Hepatocyte (in vitro differentiated cells): ENCODE measurements around the gene DNM3. TPM values are rescaled to one million over a fixed set of nuclear protein-coding genes. Genes with fewer than 3 reads are reported as not detected.

ENCODE experiments used
- DNase-seq: peaks from one replicate; pipeline ENCODE4 v3.0.0-alpha.2; 2016; ENCODE audit warnings: low spot score
- H2AFZ ChIP-seq: fragments of 200-600 bp; sonication (generic); 2 replicates; pipeline ENCODE4 v1.6.0; 2016; ENCODE audit warnings: antibody characterized with exemption, mild to moderate bottlenecking
- H3K27ac ChIP-seq: fragments of 200-600 bp; sonication (generic); 2 replicates; pipeline ENCODE4 v1.5.1; 2016; ENCODE audit warnings: mild to moderate bottlenecking
- H3K27me3 ChIP-seq: fragments of 200-600 bp; sonication (generic); 2 replicates; pipeline ENCODE4 v1.6.1; 2016
- H3K36me3 ChIP-seq: fragments of 200-600 bp; sonication (generic); replicated peaks from 2 replicates; pipeline ENCODE4 v1.5.1; 2016; ENCODE audit warnings: low read depth; ENCODE audit not compliant: insufficient read depth
- H3K4me1 ChIP-seq: fragments of 200-600 bp; sonication (generic); 2 replicates; pipeline ENCODE4 v1.5.1; 2016; ENCODE audit warnings: mild to moderate bottlenecking, moderate library complexity; ENCODE audit not compliant: insufficient read depth
- H3K4me2 ChIP-seq: fragments of 200-600 bp; sonication (generic); 2 replicates; pipeline ENCODE4 v1.6.0; 2016
- H3K4me3 ChIP-seq: fragments of 200-600 bp; sonication (generic); 2 replicates; pipeline ENCODE4 v1.5.1; 2016; ENCODE audit warnings: mild to moderate bottlenecking
- H3K79me2 ChIP-seq: fragments of 200-600 bp; sonication (generic); 2 replicates; pipeline ENCODE4 v1.6.0; 2017; ENCODE audit warnings: mild to moderate bottlenecking
- H3K9me2 ChIP-seq: fragments of 200-600 bp; sonication (generic); replicated peaks from 2 replicates; pipeline ENCODE4 v1.6.0; 2017; ENCODE audit warnings: mild to moderate bottlenecking; ENCODE audit not compliant: insufficient read depth
- H3K9me3 ChIP-seq: fragments of 200-600 bp; sonication (generic); 2 replicates; pipeline ENCODE4 v1.5.1; 2016; ENCODE audit warnings: low read depth, mild to moderate bottlenecking
- H4K20me1 ChIP-seq: fragments of 200-600 bp; sonication (generic); 2 replicates; pipeline ENCODE4 v1.6.0; 2016; ENCODE audit warnings: mild to moderate bottlenecking; ENCODE audit not compliant: insufficient read depth, poor library complexity, severe bottlenecking
- CTCF ChIP-seq: fragments of 200-600 bp; sonication (generic); IDR thresholded peaks from 2 replicates; pipeline ENCODE4 v1.5.1; 2016; ENCODE audit warnings: antibody characterized with exemption, mild to moderate bottlenecking; ENCODE audit not compliant: poor library complexity
- EZH2 ChIP-seq: fragments of 200-600 bp; sonication (generic); IDR thresholded peaks from 2 replicates; pipeline ENCODE4 v1.6.1; 2016; ENCODE audit warnings: antibody characterized with exemption, mild to moderate bottlenecking, borderline replicate concordance
- EZH2phosphoT487 ChIP-seq: fragments of 200-600 bp; sonication (generic); IDR thresholded peaks from one replicate; pipeline ENCODE4 v1.6.1; 2018; ENCODE audit warnings: antibody characterized with exemption, mild to moderate bottlenecking, low read depth, moderate library complexity; ENCODE audit not compliant: unreplicated experiment, severe bottlenecking
- WGBS: methylation state at CpG from one replicate; pipeline ENCODE4 v1.1.6; 2016; ENCODE audit warnings: low lambda C conversion rate; ENCODE audit errors: missing lambda C conversion rate; 5-methylcytosine and 5-hydroxymethylcytosine counted together
- polyA plus RNA-seq: library from polyadenylated mRNA; unstranded; fragments of >200 nt; fragmentation: Nextera tagmentation; extraction: Ambion mirVana; gene quantifications from 2 replicates; pipeline ENCODE4 v1.2.1, GENCODE V29; 2016
- total RNA-seq: library from RNA; depleted of rRNA; stranded (reverse); fragments of >200 nt; gene quantifications from 2 replicates; pipeline ENCODE4 v1.2.3, GENCODE V29; 2014

The DNM3 gene
- total and polyA plus RNA-seq, 2 experiments from 2014 or later = 1.5 TPM; not detected in 1

GRCh38 chr1:172447641-172448040 lies 606.3 kb downstream of the DNM3 start:
- Histone ChIP-seq H3K27me3 (no peaks in the 10 kb centered on the region), H2AFZ (no peak overlapping the region), H3K9me3 (no peaks in the 10 kb centered on the region), H3K4me1 (peaks cover 36% of the 10 kb centered on the region), H3K27ac (peak overlapping the region; percentile 97), H3K4me3 (no peak overlapping the region), H3K36me3 (no peaks in the 10 kb centered on the region), H3K9me2 (no peaks in the 10 kb centered on the region), H3K79me2 (peaks cover 12% of the 10 kb centered on the region), H4K20me1 (no peaks in the 10 kb centered on the region), H3K4me2 (no peak overlapping the region)
- TF ChIP-seq EZH2 = no peak
- no peak for TF ChIP-seq EZH2phosphoT487
- no peak for TF ChIP-seq CTCF
- WGBS = 84% methylated on average over 2 of the region's 2 CpGs
- DNase-seq = no peak

GRCh38 chr1:172448995-172449584 lies 607.8 kb downstream of the DNM3 start:
- 41% methylated on average over 6 of the region's 6 CpGs for WGBS

GRCh38 chr1:172449585-172450523 lies 608.6 kb downstream of the DNM3 start:
- peak overlapping the region; percentile 97 for H3K27ac ChIP-seq
- H3K4me1 ChIP-seq = peaks cover 36% of the 10 kb centered on the region
- H3K9me3 ChIP-seq = no peaks in the 10 kb centered on the region
- no peaks in the 10 kb centered on the region for H3K27me3 ChIP-seq
- DNase-seq = peak; percentile 86
- H3K36me3 ChIP-seq = no peaks in the 10 kb centered on the region
- peak overlapping the region; percentile 43 for H2AFZ ChIP-seq
- H3K79me2 ChIP-seq = no peaks in the 10 kb centered on the region
- H4K20me1 ChIP-seq = no peaks in the 10 kb centered on the region
- WGBS = 53% methylated on average over 18 of the region's 18 CpGs
- H3K4me2 ChIP-seq = peak overlapping the region; percentile 54
- no peaks in the 10 kb centered on the region for H3K9me2 ChIP-seq
- H3K4me3 ChIP-seq = no peak overlapping the region
- TF ChIP-seq EZH2 (no peak), EZH2phosphoT487 (no peak), CTCF (peak; percentile 73)

More at GRCh38 chr1:172448995-172449584, 607.8 kb downstream of the DNM3 start:
- H3K9me3 ChIP-seq = no peaks in the 10 kb centered on the region
- TF ChIP-seq EZH2phosphoT487 = no peak
- no peak for TF ChIP-seq EZH2
- TF ChIP-seq CTCF = no peak
- peak overlapping the region; percentile 54 for H3K4me2 ChIP-seq
- no peak overlapping the region for H3K4me3 ChIP-seq
- H3K9me2 ChIP-seq = no peaks in the 10 kb centered on the region
- no peaks in the 10 kb centered on the region for H3K27me3 ChIP-seq
- H3K79me2 ChIP-seq = no peaks in the 10 kb centered on the region
- no peaks in the 10 kb centered on the region for H4K20me1 ChIP-seq
- H2AFZ ChIP-seq = no peak overlapping the region
- peak; percentile 76 for DNase-seq
- peak overlapping the region; percentile 97 for H3K27ac ChIP-seq
- no peaks in the 10 kb centered on the region for H3K36me3 ChIP-seq
- peaks cover 42% of the 10 kb centered on the region for H3K4me1 ChIP-seq
